Measurements from ENCODE around the gene LAMB3.
A peak's percentile ranks its signal among the peaks of the same experiment; 100 is the strongest.

LAMB3 gene

DNA sequence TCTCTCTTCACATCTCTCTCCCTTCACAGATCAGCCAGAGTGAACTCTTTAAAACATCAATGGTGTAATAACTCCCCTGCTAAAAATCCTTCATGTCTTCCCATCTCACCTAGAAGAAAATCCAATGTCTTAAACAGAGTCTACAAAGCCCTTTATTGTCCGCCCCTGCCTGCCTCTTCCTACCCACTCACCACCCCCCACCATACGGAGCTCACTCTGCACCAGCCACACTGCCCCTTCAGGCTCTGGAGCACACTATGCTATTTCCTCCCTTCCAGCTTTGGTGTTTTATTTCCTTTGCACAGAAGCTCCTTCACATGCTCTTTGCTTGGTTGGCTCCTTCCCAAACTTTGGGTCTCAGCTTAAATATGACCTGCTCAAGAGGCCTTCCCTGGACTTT, 58.5 kb downstream of the LAMB3 start:
- no peak overlapping the region for H3K4me3 ChIP-seq (ENCODE audit: low read depth, low read length)
- no peak for DNase-seq (ENCODE audit: low read depth, low spot score)
- TF ChIP-seq, protein P1, sequence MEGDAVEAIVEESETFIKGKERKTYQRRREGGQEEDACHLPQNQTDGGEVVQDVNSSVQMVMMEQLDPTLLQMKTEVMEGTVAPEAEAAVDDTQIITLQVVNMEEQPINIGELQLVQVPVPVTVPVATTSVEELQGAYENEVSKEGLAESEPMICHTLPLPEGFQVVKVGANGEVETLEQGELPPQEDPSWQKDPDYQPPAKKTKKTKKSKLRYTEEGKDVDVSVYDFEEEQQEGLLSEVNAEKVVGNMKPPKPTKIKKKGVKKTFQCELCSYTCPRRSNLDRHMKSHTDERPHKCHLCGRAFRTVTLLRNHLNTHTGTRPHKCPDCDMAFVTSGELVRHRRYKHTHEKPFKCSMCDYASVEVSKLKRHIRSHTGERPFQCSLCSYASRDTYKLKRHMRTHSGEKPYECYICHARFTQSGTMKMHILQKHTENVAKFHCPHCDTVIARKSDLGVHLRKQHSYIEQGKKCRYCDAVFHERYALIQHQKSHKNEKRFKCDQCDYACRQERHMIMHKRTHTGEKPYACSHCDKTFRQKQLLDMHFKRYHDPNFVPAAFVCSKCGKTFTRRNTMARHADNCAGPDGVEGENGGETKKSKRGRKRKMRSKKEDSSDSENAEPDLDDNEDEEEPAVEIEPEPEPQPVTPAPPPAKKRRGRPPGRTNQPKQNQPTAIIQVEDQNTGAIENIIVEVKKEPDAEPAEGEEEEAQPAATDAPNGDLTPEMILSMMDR (IDR thresholded peaks at IDR 0.05; ENCODE audit: low read depth, low read length), result no peak
- in situ Hi-C loops (cut with HindIII; ENCODE audit: low sequenced_read_pairs), result no loop called here

DNA sequence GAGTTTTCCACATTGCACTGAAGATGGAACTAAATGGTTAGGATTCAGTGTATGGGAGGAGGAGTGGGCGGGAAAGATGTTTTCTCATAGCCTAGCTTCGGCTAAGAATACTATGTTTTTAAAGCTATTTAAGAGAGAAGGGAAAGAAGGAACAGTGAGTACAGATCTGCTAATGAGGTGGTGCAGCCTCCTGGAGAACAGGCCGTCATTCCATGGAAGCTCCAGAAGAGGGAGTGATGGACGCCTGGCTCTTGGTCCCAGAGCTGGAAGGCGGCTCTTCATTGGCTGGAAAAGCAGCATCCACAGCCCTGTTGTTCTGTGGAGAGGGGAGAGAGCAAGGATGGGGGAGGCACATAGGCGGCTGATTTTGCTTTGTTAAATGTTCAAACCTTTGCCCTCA, 61.8 kb downstream of the LAMB3 start:
- TF ChIP-seq, protein P1 (IDR thresholded peaks at IDR 0.05; ENCODE audit: low read depth, low read length), result peak; percentile 41
- H3K4me3 ChIP-seq (ENCODE audit: low read depth, low read length), result no peak overlapping the region
- DNase-seq (ENCODE audit: low read depth, low spot score), result no peak
- in situ Hi-C loops (cut with HindIII; ENCODE audit: low sequenced_read_pairs), result no loop called here

DNA sequence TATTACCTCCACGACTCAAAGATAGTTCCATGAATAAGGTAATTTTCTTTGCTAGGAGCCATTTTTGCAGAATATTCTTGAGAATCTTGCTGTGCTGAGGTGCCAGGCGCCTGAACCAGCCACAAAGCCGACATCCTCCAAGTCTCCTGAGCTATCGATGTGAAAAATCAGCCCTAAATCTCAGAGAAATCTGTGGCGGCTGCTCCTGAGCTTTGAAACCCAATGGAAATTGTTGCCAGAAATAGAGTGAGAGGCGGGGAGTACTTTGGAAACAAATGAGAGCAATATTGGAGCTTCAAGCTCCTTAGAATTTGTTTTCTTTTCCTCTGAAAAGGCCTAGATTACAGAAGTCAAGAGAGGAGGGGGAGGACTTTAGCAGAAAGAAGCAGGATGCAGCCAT, 62.4 kb downstream of the LAMB3 start:
- DNase-seq (ENCODE audit: low read depth, low spot score), result no peak
- TF ChIP-seq, protein P1 (IDR thresholded peaks at IDR 0.05; ENCODE audit: low read depth, low read length), result no peak
- H3K4me3 ChIP-seq (ENCODE audit: low read depth, low read length), result no peak overlapping the region
- in situ Hi-C loops (cut with HindIII; ENCODE audit: low sequenced_read_pairs), result no loop called here

DNA sequence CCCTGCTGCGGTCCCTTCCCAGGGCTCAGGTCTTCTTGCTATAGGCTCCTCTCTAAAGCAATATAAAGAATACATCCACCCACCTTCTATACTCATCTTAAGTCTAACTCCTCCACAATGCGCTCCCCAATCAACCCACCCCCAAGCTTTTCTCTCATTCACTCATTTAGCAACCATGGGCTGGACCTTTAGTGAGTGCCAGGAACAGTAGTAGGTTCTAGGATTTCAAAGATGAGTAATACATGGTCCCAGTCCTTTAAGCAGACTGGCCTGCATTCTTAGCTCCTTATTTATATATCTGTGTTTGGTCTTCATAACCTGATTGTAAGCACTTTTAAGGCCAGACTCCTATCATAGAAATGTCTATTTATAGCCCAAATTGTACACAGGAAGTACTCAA, 62.8 kb downstream of the LAMB3 start:
- DNase-seq (ENCODE audit: low read depth, low spot score), result no peak
- no peak overlapping the region for H3K4me3 ChIP-seq (ENCODE audit: low read depth, low read length)
- TF ChIP-seq, protein P1 (IDR thresholded peaks at IDR 0.05; ENCODE audit: low read depth, low read length), result no peak
- in situ Hi-C loops (cut with HindIII; ENCODE audit: low sequenced_read_pairs), result no loop called here

DNA sequence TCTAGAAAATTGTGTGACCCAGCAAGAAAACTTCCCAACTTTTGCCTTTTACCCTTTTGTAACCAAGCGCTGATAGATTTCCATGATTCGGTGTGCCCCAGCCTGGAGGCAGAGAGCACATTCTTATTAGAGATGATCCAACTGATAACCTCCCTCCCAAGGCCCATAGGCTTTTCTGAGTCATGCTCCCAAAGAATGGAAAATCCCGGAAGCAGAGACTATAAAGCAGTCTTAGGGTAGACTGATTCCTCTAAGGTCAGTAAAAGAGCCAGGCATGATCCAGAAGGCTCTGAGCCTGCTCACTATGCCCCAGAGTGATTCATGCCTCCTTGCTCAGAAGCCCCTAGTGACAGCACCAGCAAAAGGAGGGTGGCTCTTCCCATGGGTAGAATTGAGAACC, 64.4 kb downstream of the LAMB3 start:
- H3K4me3 ChIP-seq (ENCODE audit: low read depth, low read length), result no peak overlapping the region
- TF ChIP-seq, protein P1 (IDR thresholded peaks at IDR 0.05; ENCODE audit: low read depth, low read length), result no peak
- in situ Hi-C loops (cut with HindIII; ENCODE audit: low sequenced_read_pairs), result no loop called here
- DNase-seq (ENCODE audit: low read depth, low spot score), result no peak

DNA sequence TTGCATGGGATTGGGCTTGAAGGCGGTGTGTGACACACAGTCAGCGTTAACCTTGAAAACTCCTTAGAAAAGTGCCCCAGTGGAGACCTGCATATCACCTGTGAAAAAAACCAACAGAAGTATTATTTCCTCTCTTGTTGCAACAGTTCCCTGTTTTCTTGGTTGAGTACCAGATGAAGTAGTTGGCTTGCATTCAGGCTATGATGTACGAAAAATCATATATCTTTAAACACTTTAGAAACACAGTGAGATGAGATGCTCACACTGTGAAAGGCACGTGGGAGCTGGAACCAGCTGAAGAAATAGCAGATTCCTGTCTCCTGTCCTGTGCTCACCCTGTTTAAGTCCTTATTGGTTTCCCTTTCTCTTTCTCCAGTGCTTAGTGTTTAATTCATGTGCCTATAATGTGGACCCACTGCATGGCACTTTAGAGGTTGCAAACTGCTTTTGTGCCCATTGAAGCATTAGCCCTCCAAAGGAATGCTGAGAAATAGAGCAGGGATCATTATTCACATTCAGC, 65.9 kb downstream of the LAMB3 start:
- in situ Hi-C loops (cut with HindIII; ENCODE audit: low sequenced_read_pairs), result no loop called here
- TF ChIP-seq, protein P1 (IDR thresholded peaks at IDR 0.05; ENCODE audit: low read depth, low read length), result no peak
- no peak for DNase-seq (ENCODE audit: low read depth, low spot score)
- H3K4me3 ChIP-seq (ENCODE audit: low read depth, low read length), result no peak overlapping the region

DNA sequence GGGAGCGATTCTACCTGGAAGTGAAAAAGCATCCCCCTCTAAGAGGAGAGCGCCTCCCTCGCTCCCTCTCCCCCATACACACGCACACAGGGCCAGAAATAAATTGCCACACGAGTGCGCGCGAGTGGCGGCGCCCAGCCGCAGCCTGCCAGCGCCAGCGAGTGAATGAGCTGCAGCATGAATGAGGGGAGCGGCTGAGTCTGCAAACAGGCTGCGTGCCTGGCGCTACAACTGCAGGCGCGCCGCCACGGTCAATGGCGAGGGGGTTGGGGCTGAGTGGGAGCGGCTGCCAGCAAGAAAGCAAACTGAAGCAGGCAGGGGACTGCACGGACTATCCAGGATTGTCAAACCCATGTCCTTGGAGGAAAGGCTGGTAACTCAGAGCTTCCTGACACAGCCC, 66.6 kb downstream of the LAMB3 start:
- no peak overlapping the region for H3K4me3 ChIP-seq (ENCODE audit: low read depth, low read length)
- peak; percentile 16 for DNase-seq (ENCODE audit: low read depth, low spot score)
- TF ChIP-seq, protein P1 (IDR thresholded peaks at IDR 0.05; ENCODE audit: low read depth, low read length), result no peak
- in situ Hi-C loops (cut with HindIII; ENCODE audit: low sequenced_read_pairs), result no loop called here
